SK-N-SH treated with all-trans-retinoic acid at 6 μM for 48 hours (cell line): ENCODE measurements around the gene PSMA1.

Experiments
- CREB5 ChIP-seq: fragments of 250-450 bp; sonication (Bioruptor Pico); IDR thresholded peaks from 2 replicates; pipeline ENCODE4 v1.5.1; 2020; ENCODE audit warnings: low read depth, mild to moderate bottlenecking, moderate library complexity
- GLIS3 ChIP-seq: fragments of 250-450 bp; sonication (Bioruptor Pico); IDR thresholded peaks from 2 replicates; pipeline ENCODE4 v1.5.0; 2020; ENCODE audit warnings: mild to moderate bottlenecking, moderate library complexity
- PATZ1 ChIP-seq: fragments of 250-450 bp; sonication (Bioruptor Pico); IDR thresholded peaks from 2 replicates; pipeline ENCODE4 v1.8.0; 2020; ENCODE audit warnings: mild to moderate bottlenecking, moderate library complexity, borderline replicate concordance
- POU6F1 ChIP-seq: fragments of 250-450 bp; sonication (Bioruptor Pico); IDR thresholded peaks from 2 replicates; pipeline ENCODE4 v1.8.0; 2021; ENCODE audit warnings: low read depth, mild to moderate bottlenecking, moderate library complexity, borderline replicate concordance
- RARB ChIP-seq: fragments of 250-450 bp; sonication (Bioruptor Pico); IDR thresholded peaks from 2 replicates; pipeline ENCODE4 v1.8.0; 2021; ENCODE audit warnings: mild to moderate bottlenecking, moderate library complexity
- TCF4 ChIP-seq: fragments of 250-450 bp; sonication (Bioruptor Pico); IDR thresholded peaks from 2 replicates; pipeline ENCODE4 v1.8.0; 2021; ENCODE audit warnings: mild to moderate bottlenecking, moderate library complexity, borderline replicate concordance
- ZC3H10 ChIP-seq: fragments of 250-450 bp; sonication (Bioruptor Pico); IDR thresholded peaks from 2 replicates; pipeline ENCODE4 v1.5.1; 2021; ENCODE audit warnings: mild to moderate bottlenecking, moderate library complexity
- ZFP3 ChIP-seq: fragments of 250-450 bp; sonication (Bioruptor Pico); IDR thresholded peaks from 2 replicates; pipeline ENCODE4 v1.5.0; 2020; ENCODE audit warnings: mild to moderate bottlenecking, moderate library complexity
- ZFP30 ChIP-seq: fragments of 450-650 bp; formaldehyde crosslinking; IDR thresholded peaks from 2 replicates; pipeline ENCODE4 v1.5.0; 2022; ENCODE audit warnings: mild to moderate bottlenecking, moderate library complexity
- TF ChIP-seq, protein P1 (sequence below): fragments of 250-450 bp; sonication (Bioruptor Pico); IDR thresholded peaks from 2 replicates; pipeline ENCODE4 v1.5.0; 2020; ENCODE audit warnings: mild to moderate bottlenecking, moderate library complexity

DNA sequence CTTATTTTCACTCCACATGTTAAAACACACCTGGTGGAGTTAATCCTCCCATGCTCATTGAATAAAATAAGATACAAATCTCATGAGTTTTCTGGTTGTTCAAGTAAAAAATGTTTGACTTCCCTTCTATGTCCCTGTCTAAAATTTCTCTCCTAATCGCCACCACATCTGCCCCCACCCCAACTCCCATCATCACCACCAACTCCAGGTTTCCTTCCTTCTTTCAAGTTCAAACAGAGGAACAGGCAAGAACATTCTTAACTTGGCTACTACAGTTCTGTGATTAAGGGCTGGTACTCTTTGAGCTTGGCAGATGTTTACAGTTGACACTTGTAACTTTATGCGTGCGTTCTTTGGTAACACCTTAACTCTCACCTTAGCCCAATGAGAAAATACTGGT lies 9.1 kb upstream of the PSMA1 start:
- TF ChIP-seq, protein P1, sequence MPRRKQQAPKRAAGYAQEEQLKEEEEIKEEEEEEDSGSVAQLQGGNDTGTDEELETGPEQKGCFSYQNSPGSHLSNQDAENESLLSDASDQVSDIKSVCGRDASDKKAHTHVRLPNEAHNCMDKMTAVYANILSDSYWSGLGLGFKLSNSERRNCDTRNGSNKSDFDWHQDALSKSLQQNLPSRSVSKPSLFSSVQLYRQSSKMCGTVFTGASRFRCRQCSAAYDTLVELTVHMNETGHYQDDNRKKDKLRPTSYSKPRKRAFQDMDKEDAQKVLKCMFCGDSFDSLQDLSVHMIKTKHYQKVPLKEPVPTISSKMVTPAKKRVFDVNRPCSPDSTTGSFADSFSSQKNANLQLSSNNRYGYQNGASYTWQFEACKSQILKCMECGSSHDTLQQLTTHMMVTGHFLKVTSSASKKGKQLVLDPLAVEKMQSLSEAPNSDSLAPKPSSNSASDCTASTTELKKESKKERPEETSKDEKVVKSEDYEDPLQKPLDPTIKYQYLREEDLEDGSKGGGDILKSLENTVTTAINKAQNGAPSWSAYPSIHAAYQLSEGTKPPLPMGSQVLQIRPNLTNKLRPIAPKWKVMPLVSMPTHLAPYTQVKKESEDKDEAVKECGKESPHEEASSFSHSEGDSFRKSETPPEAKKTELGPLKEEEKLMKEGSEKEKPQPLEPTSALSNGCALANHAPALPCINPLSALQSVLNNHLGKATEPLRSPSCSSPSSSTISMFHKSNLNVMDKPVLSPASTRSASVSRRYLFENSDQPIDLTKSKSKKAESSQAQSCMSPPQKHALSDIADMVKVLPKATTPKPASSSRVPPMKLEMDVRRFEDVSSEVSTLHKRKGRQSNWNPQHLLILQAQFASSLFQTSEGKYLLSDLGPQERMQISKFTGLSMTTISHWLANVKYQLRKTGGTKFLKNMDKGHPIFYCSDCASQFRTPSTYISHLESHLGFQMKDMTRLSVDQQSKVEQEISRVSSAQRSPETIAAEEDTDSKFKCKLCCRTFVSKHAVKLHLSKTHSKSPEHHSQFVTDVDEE = no peak
- TF ChIP-seq RARB (CRISPR knock-in tag) (no peak), PATZ1 (no peak), ZFP30 (no peak), ZFP3 (no peak), CREB5 (CRISPR knock-in tag) (no peak), POU6F1 (CRISPR knock-in tag) (no peak), GLIS3 (CRISPR knock-in tag) (no peak), ZC3H10 (CRISPR knock-in tag) (no peak), TCF4 (CRISPR knock-in tag) (no peak)
